HEK293 (cell line): ENCODE results near the gene COL19A1.

Experiments
- CTCF ChIA-PET: fragments of 350-600 bp; formaldehyde crosslinking; extraction: SDS; loops from one replicate; lab custom pipeline; 2021; ENCODE audit warnings: antibody characterized with exemption; lab: Yijun Ruan, JAX
- POLR2A ChIA-PET: fragments of 300-600 bp; formaldehyde crosslinking; extraction: SDS; loops from one replicate; lab custom pipeline; 2020; ENCODE audit warnings: antibody characterized with exemption, inconsistent platforms; lab: Yijun Ruan, JAX
- H3K27ac ChIP-seq: fragments of 200-500 bp; sonication (Bioruptor generic); 2 replicates; pipeline ENCODE4 v1.5.1; 2014; ENCODE audit warnings: low read depth, low read length, control low read depth, inconsistent platforms; ENCODE audit errors: extremely low read depth
- H3K36me3 ChIP-seq, 2 experiments: fragments of 200-500 bp in 1 of 2; sonication (Bioruptor generic) in 1 of 2; 1 replicate in 1 of 2; 2 replicates in 1 of 2; pipeline ENCODE4 v1.5.1; 2014 to 2017; ENCODE audit warnings: inconsistent platforms in 2 of 2, low read length in 2 of 2; ENCODE audit not compliant: control insufficient read depth in 2 of 2, insufficient read depth in 1 of 2
- H3K4me1 ChIP-seq: fragments of 200-500 bp; sonication (Bioruptor generic); 2 replicates; pipeline ENCODE4 v1.5.1; 2014; ENCODE audit warnings: mild to moderate bottlenecking, low read length, inconsistent platforms; ENCODE audit not compliant: control insufficient read depth, insufficient read depth
- H3K4me3 ChIP-seq: 2 replicates; pipeline ENCODE4 v1.5.1; 2011; ENCODE audit warnings: low read depth, mild to moderate bottlenecking, control low read depth, low read length, moderate library complexity
- H3K9me3 ChIP-seq: fragments of 200-500 bp; sonication (Bioruptor generic); 2 replicates; pipeline ENCODE4 v1.5.1; 2014; ENCODE audit warnings: low read depth, low read length, inconsistent platforms; ENCODE audit not compliant: control insufficient read depth, insufficient read depth
- BCL11A ChIP-seq: fragments of 450-650 bp; formaldehyde crosslinking; IDR thresholded peaks from 2 replicates; pipeline ENCODE4 v1.5.1; 2016; ENCODE audit warnings: low read depth, missing biosample characterization, missing genetic modification characterization
- BCL6B ChIP-seq: fragments of 450-650 bp; formaldehyde crosslinking; IDR thresholded peaks from 2 replicates; pipeline ENCODE4 v1.5.1; 2017; ENCODE audit warnings: missing biosample characterization, missing genetic modification characterization
- EGR2 ChIP-seq: fragments of 450-650 bp; formaldehyde crosslinking; IDR thresholded peaks from 2 replicates; pipeline ENCODE4 v1.5.1; 2016; ENCODE audit warnings: low read depth, missing biosample characterization, missing genetic modification characterization
- GLIS1 ChIP-seq: fragments of 450-650 bp; formaldehyde crosslinking; IDR thresholded peaks from 2 replicates; pipeline ENCODE4 v1.5.1; 2016; ENCODE audit warnings: missing biosample characterization, missing genetic modification characterization
- KLF16 ChIP-seq: fragments of 450-650 bp; formaldehyde crosslinking; IDR thresholded peaks from 2 replicates; pipeline ENCODE4 v1.5.1; 2017; ENCODE audit warnings: missing biosample characterization, missing genetic modification characterization
- MEIS1 ChIP-seq: sonication (generic); formaldehyde crosslinking; IDR thresholded peaks from 2 replicates; pipeline ENCODE4 v1.8.1; 2022; ENCODE audit warnings: missing genetic modification reagents, mild to moderate bottlenecking, borderline replicate concordance
- SALL2 ChIP-seq: fragments of 450-650 bp; formaldehyde crosslinking; IDR thresholded peaks from 2 replicates; pipeline ENCODE4 v1.5.0; 2017; ENCODE audit warnings: missing biosample characterization, mild to moderate bottlenecking, missing genetic modification characterization, borderline replicate concordance
- TCF7L2 ChIP-seq: IDR thresholded peaks from 2 replicates; pipeline ENCODE4 v1.6.1; 2011; ENCODE audit warnings: low read depth, mild to moderate bottlenecking, inconsistent platforms, low read length, moderate library complexity, borderline replicate concordance
- ZBTB1 ChIP-seq: fragments of 450-650 bp; formaldehyde crosslinking; IDR thresholded peaks from 2 replicates; pipeline ENCODE4 v1.5.1; 2016; ENCODE audit warnings: missing biosample characterization, missing genetic modification characterization
- ZBTB20 ChIP-seq: fragments of 450-650 bp; formaldehyde crosslinking; IDR thresholded peaks from 2 replicates; pipeline ENCODE4 v1.5.1; 2016; ENCODE audit warnings: missing biosample characterization, missing genetic modification characterization
- ZBTB8A ChIP-seq: fragments of 450-650 bp; formaldehyde crosslinking; IDR thresholded peaks from 2 replicates; pipeline ENCODE4 v1.5.1; 2016; ENCODE audit warnings: missing biosample characterization, missing genetic modification characterization
- ZIC2 ChIP-seq: fragments of 450-650 bp; formaldehyde crosslinking; IDR thresholded peaks from 2 replicates; pipeline ENCODE4 v1.5.1; 2016; ENCODE audit warnings: missing biosample characterization, missing genetic modification characterization
- ZNF16 ChIP-seq: fragments of 450-650 bp; formaldehyde crosslinking; IDR thresholded peaks from 2 replicates; pipeline ENCODE4 v1.5.1; 2016; ENCODE audit warnings: low read depth, missing biosample characterization, missing genetic modification characterization
- ZNF175 ChIP-seq: fragments of 450-650 bp; formaldehyde crosslinking; IDR thresholded peaks from 2 replicates; pipeline ENCODE4 v1.5.1; 2016; ENCODE audit warnings: missing biosample characterization, missing genetic modification characterization
- ZNF214 ChIP-seq: fragments of 450-650 bp; formaldehyde crosslinking; IDR thresholded peaks from 2 replicates; pipeline ENCODE4 v1.5.1; 2017; ENCODE audit warnings: missing biosample characterization, mild to moderate bottlenecking, missing genetic modification characterization, borderline replicate concordance
- ZNF335 ChIP-seq: fragments of 450-650 bp; formaldehyde crosslinking; conservative IDR thresholded peaks from 2 replicates; pipeline ENCODE4 v1.5.1; 2016; ENCODE audit warnings: missing biosample characterization, missing genetic modification characterization
- ZNF350 ChIP-seq: fragments of 450-650 bp; formaldehyde crosslinking; IDR thresholded peaks from 2 replicates; pipeline ENCODE4 v1.5.0; 2017; ENCODE audit warnings: missing biosample characterization, mild to moderate bottlenecking, missing genetic modification characterization
- ZNF513 ChIP-seq: fragments of 450-650 bp; IDR thresholded peaks from 2 replicates; pipeline ENCODE4 v1.5.1; 2018; ENCODE audit warnings: missing biosample characterization, missing genetic modification characterization
- ZNF529 ChIP-seq: fragments of 450-650 bp; formaldehyde crosslinking; IDR thresholded peaks from 2 replicates; pipeline ENCODE4 v1.5.1; 2017; ENCODE audit warnings: missing genetic modification characterization, missing biosample characterization; ENCODE audit not compliant: insufficient replicate concordance
- ZNF560 ChIP-seq: fragments of 450-650 bp; formaldehyde crosslinking; IDR thresholded peaks from 2 replicates; pipeline ENCODE4 v1.5.1; 2017; ENCODE audit warnings: missing biosample characterization, missing genetic modification characterization, borderline replicate concordance
- ZNF561 ChIP-seq: fragments of 450-650 bp; IDR thresholded peaks from 2 replicates; pipeline ENCODE4 v1.5.1; 2018; ENCODE audit warnings: missing biosample characterization, missing genetic modification characterization, borderline replicate concordance
- ZNF660 ChIP-seq: fragments of 450-650 bp; IDR thresholded peaks from 2 replicates; pipeline ENCODE4 v1.5.1; 2018; ENCODE audit warnings: missing biosample characterization, mild to moderate bottlenecking, missing genetic modification characterization
- ZNF701 ChIP-seq: fragments of 450-650 bp; formaldehyde crosslinking; IDR thresholded peaks from 2 replicates; pipeline ENCODE4 v1.5.1; 2016; ENCODE audit warnings: missing biosample characterization, missing genetic modification characterization
- ZNF704 ChIP-seq: fragments of 450-650 bp; formaldehyde crosslinking; IDR thresholded peaks from 2 replicates; pipeline ENCODE4 v1.5.1; 2016; ENCODE audit warnings: missing biosample characterization, missing genetic modification characterization
- ZNF785 ChIP-seq: fragments of 450-650 bp; formaldehyde crosslinking; IDR thresholded peaks from 2 replicates; pipeline ENCODE4 v1.5.1; 2016; ENCODE audit warnings: missing biosample characterization, missing genetic modification characterization
- ZNF843 ChIP-seq: fragments of 450-650 bp; formaldehyde crosslinking; IDR thresholded peaks from 2 replicates; pipeline ENCODE4 v1.5.1; 2016; ENCODE audit warnings: missing biosample characterization, missing genetic modification characterization
- ZSCAN16 ChIP-seq: fragments of 450-650 bp; formaldehyde crosslinking; IDR thresholded peaks from 2 replicates; pipeline ENCODE4 v1.5.1; 2016; ENCODE audit warnings: missing biosample characterization, missing genetic modification characterization
- ZSCAN23 ChIP-seq: fragments of 450-650 bp; formaldehyde crosslinking; IDR thresholded peaks from 2 replicates; pipeline ENCODE4 v1.5.1; 2016; ENCODE audit warnings: missing biosample characterization, missing genetic modification characterization
- ZSCAN4 ChIP-seq: fragments of 450-650 bp; formaldehyde crosslinking; IDR thresholded peaks from 2 replicates; pipeline ENCODE4 v1.5.1; 2017; ENCODE audit warnings: missing biosample characterization, missing genetic modification characterization

The COL19A1 gene

GRCh38 chr6:69973138-69973537 lies 106.8 kb downstream of the COL19A1 start:
- ChIA-PET POLR2A (no interaction called here), CTCF (interaction anchor here (2.2 kb wide), 1 partner anchor 11 kb away, joined by 6 read pairs; no protein-coding TSS in a partner anchor)
- TF ChIP-seq ZBTB8A (tag by site-specific recombination) (no peak), ZSCAN4 (tag by site-specific recombination) (no peak), ZNF16 (tag by site-specific recombination) (no peak), KLF16 (no peak), ZSCAN16 (tag by site-specific recombination) (no peak), ZNF214 (no peak), ZBTB20 (tag by site-specific recombination) (no peak), ZNF175 (tag by site-specific recombination) (no peak), ZNF513 (tag by site-specific recombination) (no peak), SALL2 (tag by site-specific recombination) (no peak), ZBTB1 (tag by site-specific recombination) (no peak), GLIS1 (tag by site-specific recombination) (peak; percentile 96), ZIC2 (tag by site-specific recombination) (peak; percentile 39), ZNF701 (no peak)
- Histone ChIP-seq H3K4me3 (no peak overlapping the region), H3K36me3 (no peaks in the 10 kb centered on the region), H3K4me1 (peaks cover 14% of the 10 kb centered on the region; the same call in 1 of the 2 replicates), H3K9me3 (no peaks in the 10 kb centered on the region), H3K27ac (no peak overlapping the region)

GRCh38 chr6:69973763-69974162 lies 107.4 kb downstream of the COL19A1 start:
- Histone ChIP-seq H3K4me1 (peaks cover 14% of the 10 kb centered on the region; the same call in 1 of the 2 replicates), H3K27ac (no peak overlapping the region), H3K4me3 (no peak overlapping the region), H3K36me3 (no peaks in the 10 kb centered on the region), H3K9me3 (no peaks in the 10 kb centered on the region)
- CTCF ChIA-PET: interaction anchor here (0.6 to 2.2 kb wide), 2 partner anchors 12 to 71 kb away, joined by 4 to 6 read pairs; no protein-coding TSS in a partner anchor
- TF ChIP-seq ZNF214 (no peak), ZSCAN23 (tag by site-specific recombination) (no peak)
- POLR2A ChIA-PET: no interaction called here

GRCh38 chr6:69974193-69974592 lies 107.8 kb downstream of the COL19A1 start:
- CTCF ChIA-PET: interaction anchor here (0.6 to 2.2 kb wide), 2 partner anchors 12 to 71 kb away, joined by 4 to 6 read pairs; no protein-coding TSS in a partner anchor
- no peaks in the 10 kb centered on the region for H3K9me3 ChIP-seq
- no peak for TF ChIP-seq ZNF660 (tag by site-specific recombination)
- TF ChIP-seq ZNF350 (tag by site-specific recombination): no peak
- TF ChIP-seq GLIS1 (tag by site-specific recombination): peak; percentile 77
- TF ChIP-seq ZNF335 (tag by site-specific recombination): no peak
- TF ChIP-seq BCL11A: no peak
- TF ChIP-seq EGR2: no peak
- no peak for TF ChIP-seq ZSCAN23 (tag by site-specific recombination)
- no peak for TF ChIP-seq ZNF785 (tag by site-specific recombination)
- TF ChIP-seq MEIS1 (CRISPR knock-in tag): no peak
- no peak for TF ChIP-seq TCF7L2
- TF ChIP-seq BCL6B (tag by site-specific recombination): 0 out of 2 replicates have a peak, but pooled peaks have one; percentile 6
- TF ChIP-seq ZNF561 (tag by site-specific recombination): 0 out of 2 replicates have a peak, but pooled peaks have one; percentile 20
- TF ChIP-seq ZNF704: no peak
- no peak for TF ChIP-seq ZNF529 (tag by site-specific recombination)
- TF ChIP-seq ZNF843 (tag by site-specific recombination): peak; percentile 47; the same call in 1 of the 2 replicates
- TF ChIP-seq ZNF560 (tag by site-specific recombination): no peak

More at GRCh38 chr6:69974193-69974592, 107.8 kb downstream of the COL19A1 start:
- no peak overlapping the region for H3K27ac ChIP-seq
- no peak overlapping the region for H3K4me3 ChIP-seq
- no peaks in the 10 kb centered on the region for H3K36me3 ChIP-seq
- H3K4me1 ChIP-seq: peaks cover 14% of the 10 kb centered on the region; the same call in 1 of the 2 replicates
- POLR2A ChIA-PET: interaction anchor here (0.7 kb wide), 1 partner anchor 162 kb away, joined by 3 read pairs; no protein-coding TSS in a partner anchor
